HG03342 (cell line): Measurements from ENCODE around the gene MAGEA4.

Experiments used
- ATAC-seq: cut with Tn5 transposase; IDR thresholded peaks from one replicate; pipeline ENCODE4 v1.9.1; 2021; ENCODE audit warnings: mild to moderate bottlenecking, moderate library complexity; ENCODE audit not compliant: unreplicated experiment

The MAGEA4 gene

GRCh38 chrX:151922692-151923091, 10.0 kb downstream of the MAGEA4 start:
- ATAC-seq, result no peak

DNA sequence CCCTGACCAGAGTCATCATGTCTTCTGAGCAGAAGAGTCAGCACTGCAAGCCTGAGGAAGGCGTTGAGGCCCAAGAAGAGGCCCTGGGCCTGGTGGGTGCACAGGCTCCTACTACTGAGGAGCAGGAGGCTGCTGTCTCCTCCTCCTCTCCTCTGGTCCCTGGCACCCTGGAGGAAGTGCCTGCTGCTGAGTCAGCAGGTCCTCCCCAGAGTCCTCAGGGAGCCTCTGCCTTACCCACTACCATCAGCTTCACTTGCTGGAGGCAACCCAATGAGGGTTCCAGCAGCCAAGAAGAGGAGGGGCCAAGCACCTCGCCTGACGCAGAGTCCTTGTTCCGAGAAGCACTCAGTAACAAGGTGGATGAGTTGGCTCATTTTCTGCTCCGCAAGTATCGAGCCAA, 11.0 kb downstream of the MAGEA4 start:
- ATAC-seq, result no peak

- no peak for ATAC-seq
Observed at GRCh38 chrX:151929126-151929525, 16.4 kb downstream of the MAGEA4 start.

DNA sequence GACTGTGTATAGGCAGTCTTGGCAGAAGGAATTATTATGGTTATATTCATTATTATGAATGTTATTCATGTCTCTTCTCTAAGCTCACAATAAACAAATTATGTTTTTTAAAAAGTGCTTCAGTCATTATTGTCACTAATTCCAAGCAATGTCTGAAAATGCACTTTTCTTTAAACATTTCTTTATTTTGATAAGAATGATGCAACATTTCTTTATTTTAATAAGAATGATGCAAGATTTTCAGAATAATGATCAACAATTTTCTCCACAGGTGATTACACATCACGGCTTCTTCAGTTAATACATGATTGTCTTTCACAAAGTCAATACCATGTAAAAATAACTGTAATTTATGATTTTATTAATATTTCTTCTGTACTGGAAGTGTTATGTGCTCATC, 22.7 kb downstream of the MAGEA4 start:
- ATAC-seq, result no peak

- ATAC-seq, result no peak
Observed at GRCh38 chrX:151938172-151938571, 25.5 kb downstream of the MAGEA4 start.

GRCh38 chrX:151954730-151955129, 42.0 kb downstream of the MAGEA4 start:
- ATAC-seq, result no peak

DNA sequence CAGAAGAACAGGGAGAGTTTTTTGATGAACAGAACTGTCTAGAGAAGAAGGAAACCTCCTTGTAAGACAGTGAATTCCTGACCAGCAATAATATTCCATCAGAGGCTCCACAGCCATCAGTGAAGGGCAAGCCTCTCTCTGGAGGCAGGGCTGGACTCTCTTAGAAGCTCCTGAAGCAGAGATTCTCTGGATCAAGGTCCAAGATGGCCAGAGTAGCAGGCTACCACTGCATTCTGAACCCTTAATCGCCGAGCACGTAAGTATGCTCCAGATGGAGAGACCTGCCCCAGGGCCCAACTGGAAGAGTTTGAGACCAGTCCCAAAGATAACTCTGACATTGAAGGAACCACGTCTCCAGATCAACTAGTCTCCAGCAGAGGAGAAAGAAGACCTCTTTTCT, 45.4 kb downstream of the MAGEA4 start:
- ATAC-seq, result no peak

- ATAC-seq, result no peak
Observed at GRCh38 chrX:151962034-151962433, 49.3 kb downstream of the MAGEA4 start.

- no peak for ATAC-seq
Observed at GRCh38 chrX:151966236-151966635, 53.5 kb downstream of the MAGEA4 start.

GRCh38 chrX:151970027-151970426, 57.3 kb downstream of the MAGEA4 start:
- ATAC-seq, result no peak

DNA sequence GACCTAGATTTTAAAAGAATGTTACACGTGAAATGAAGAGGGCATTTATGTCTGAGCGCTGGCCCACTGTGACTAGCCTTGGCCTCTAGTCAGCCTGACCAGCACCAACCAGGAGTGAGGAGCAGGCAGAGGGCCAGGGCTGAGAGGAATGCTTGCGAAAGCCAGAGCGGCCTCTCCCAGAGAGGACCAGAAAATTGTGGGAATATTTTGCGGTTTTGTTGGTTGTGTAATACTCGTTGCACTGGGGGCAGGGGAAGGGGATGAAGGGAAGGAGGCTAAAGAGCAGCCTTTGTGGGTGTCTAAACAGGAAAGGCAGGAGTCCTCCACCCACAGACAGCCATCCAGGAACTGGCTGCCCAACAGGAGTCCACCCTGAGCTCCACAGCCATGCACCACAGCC, 58.0 kb downstream of the MAGEA4 start:
- ATAC-seq, result no peak

GRCh38 chrX:151973060-151973661, 60.5 kb downstream of the MAGEA4 start:
- no peak for ATAC-seq

DNA sequence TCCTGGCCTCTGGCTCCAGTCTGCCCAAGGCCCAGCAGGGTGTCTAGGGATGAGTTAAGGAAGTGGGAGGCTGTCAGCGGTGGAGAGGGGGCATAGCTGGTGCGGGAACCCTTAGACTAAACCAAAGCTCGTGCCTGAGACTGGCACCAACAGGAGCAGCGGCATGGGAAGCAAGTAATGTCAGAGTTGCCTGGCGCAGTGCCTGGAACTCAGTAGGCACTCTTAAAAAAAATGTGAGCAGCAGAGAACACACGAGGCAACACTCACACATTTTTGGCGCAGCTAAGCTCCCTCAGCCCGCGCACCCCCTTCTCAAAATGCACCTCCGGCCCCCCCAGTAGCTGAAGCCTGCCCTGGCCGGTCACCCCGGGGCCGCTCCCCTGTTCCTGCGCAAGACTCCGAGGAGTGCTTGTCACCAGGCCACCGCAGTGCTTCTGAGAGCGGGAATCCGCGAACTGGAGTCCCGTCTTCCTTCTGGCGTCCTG, 61.2 kb downstream of the MAGEA4 start:
- ATAC-seq, result no peak
